Stomach (tissue), 9 donors: ENCODE data around the gene SVOPL. TPM values are rescaled to one million over a fixed set of nuclear protein-coding genes. Genes with fewer than 3 reads are reported as not detected.
A peak's percentile ranks its signal among the peaks of the same experiment; 100 is the strongest.

ENCODE experiments used
- DNase-seq, 2 donors: peaks; one replicate each; pipeline versions ENCODE4 v3.0.0 to v3.0.0-alpha.2; 2013 to 2019
- H3K27ac ChIP-seq, 5 donors: fragments of 200-600 bp in 4 of 5; sonication (generic) in 4 of 5; one replicate each; pipeline ENCODE4 v1.5.1; 2013 to 2019; ENCODE audit warnings: mild to moderate bottlenecking in 1 of 5, moderate library complexity in 1 of 5
- H3K27me3 ChIP-seq, 3 donors: fragments of 200-600 bp; sonication (generic); one replicate each; pipeline ENCODE4 v1.5.1; 2017 to 2019; ENCODE audit warnings: mixed run types in 1 of 3
- H3K36me3 ChIP-seq, 4 donors: fragments of 200-600 bp; sonication (generic); 1 replicate in 3 of 4; 2 replicates in 1 of 4; pipeline ENCODE4 v1.5.1; 2016 to 2019
- H3K4me1 ChIP-seq, 4 donors: fragments of 200-600 bp; sonication (generic); one replicate each; pipeline ENCODE4 v1.5.1; 2016 to 2019
- H3K4me3 ChIP-seq, 4 donors: fragments of 200-600 bp; sonication (generic) in 3 of 4; one replicate each; pipeline ENCODE4 v1.5.1; 2016 to 2019; ENCODE audit warnings: mild to moderate bottlenecking in 1 of 4
- H3K9me3 ChIP-seq, 4 donors: fragments of 200-600 bp; sonication (generic); one replicate each; pipeline ENCODE4 v1.5.1; 2016 to 2019
- EP300 ChIP-seq: sonication (generic); formaldehyde crosslinking; IDR thresholded peaks from one replicate; pipeline ENCODE4 v1.6.1; 2017; ENCODE audit warnings: antibody characterized with exemption
- POLR2A ChIP-seq, 4 donors: fragments of 450-650 bp; IDR thresholded peaks; one replicate each; pipeline ENCODE4 v1.6.1; 2016; ENCODE audit warnings: antibody characterized with exemption in 4 of 4, control low read depth in 2 of 4, mild to moderate bottlenecking in 1 of 4, moderate library complexity in 1 of 4
- POLR2AphosphoS5 ChIP-seq, 3 donors: sonication (generic); formaldehyde crosslinking; IDR thresholded peaks; one replicate each; pipeline ENCODE4 v1.6.1; 2016; ENCODE audit warnings: antibody characterized with exemption in 3 of 3
- WGBS, 5 donors: extraction: QIAGEN DNeasy Blood & Tissue Kit in 3 of 5; methylation state at CpG; one replicate each; pipeline versions ENCODE4 v1.1.5 to v1.1.7; 2013 to 2018; 5-methylcytosine and 5-hydroxymethylcytosine counted together
- intact Hi-C: fragments of 100-400 bp; cut with DNase I; formaldehyde crosslinking; loops from one replicate; pipeline ENCODE4 v1.15.1; 2023; ENCODE audit warnings: low total_unique reads
- polyA plus RNA-seq, 3 donors: library from polyadenylated mRNA; stranded (reverse); fragments of 200-250 nt; gene quantifications; one replicate each; pipeline ENCODE4 v1.2.3, GENCODE V29; 2013
- total RNA-seq, 5 donors: library from RNA; depleted of rRNA; stranded (reverse); fragments of >200 nt; gene quantifications; one replicate each; pipeline versions ENCODE4 v1.1.0 to v1.2.3, GENCODE V29; 2014 to 2016
- TF ChIP-seq, protein P1 (sequence below), 7 experiments: fragments of 450-650 bp in 4 of 7; fragments of 200-600 bp in 3 of 7; sonication (generic) in 3 of 7; IDR thresholded peaks; one replicate each; pipeline ENCODE4 v1.5.1; 2016 to 2019; ENCODE audit warnings: antibody characterized with exemption in 7 of 7, control low read depth in 2 of 7, mild to moderate bottlenecking in 1 of 7
- donor health status: healthy with polysubstance abuse.
- donor health status: Bipolar disorder and iron deficiency.
- donor health status: healthy.

SVOPL gene
- total and polyA plus RNA-seq, 8 donors, result under 0.01 to 2.3 (median 0.13) TPM; not detected in 5

DNA sequence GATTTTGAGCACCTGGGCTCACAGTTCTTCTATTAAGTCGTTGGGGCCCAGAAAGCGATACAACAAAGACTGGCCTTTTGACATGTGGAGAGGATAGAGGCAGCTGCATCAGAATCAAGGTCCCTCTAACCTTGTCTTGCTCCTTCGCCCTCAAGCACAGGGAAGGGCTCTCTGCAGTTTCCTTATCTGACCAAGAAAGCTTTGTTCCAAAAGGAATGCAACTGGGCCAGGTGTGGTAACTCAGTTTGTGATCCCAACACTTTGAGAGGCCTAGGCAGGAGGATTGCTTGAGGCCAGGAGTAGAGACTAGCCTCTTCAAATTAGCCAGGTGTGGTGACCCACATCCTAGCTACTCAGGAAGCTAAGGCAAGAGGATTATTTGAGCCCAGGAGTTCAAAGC lies 32.2 kb downstream of the SVOPL start:
- Histone ChIP-seq H3K36me3 (no peaks in the 10 kb centered on the region), H3K4me1 (peaks cover 0 to 6% (median 6%) of the 10 kb centered on the region in 4 donors), H3K27ac (no peak overlapping the region), H3K4me3 (no peak overlapping the region), H3K9me3 (no peaks in the 10 kb centered on the region), H3K27me3 (peaks cover 0 to 19% (median 0%) of the 10 kb centered on the region in 3 donors)
- WGBS, 5 donors, result 79 to 88% (median 86%) methylated on average over 3 of the region's 3 CpGs
- DNase-seq, result no peak
- intact Hi-C loops, result no loop called here
- TF ChIP-seq POLR2AphosphoS5 (IDR thresholded peaks at IDR 0.05) (no peak), EP300 (no peak), POLR2A (IDR thresholded peaks at IDR 0.05) (no peak)
- TF ChIP-seq, protein P1, sequence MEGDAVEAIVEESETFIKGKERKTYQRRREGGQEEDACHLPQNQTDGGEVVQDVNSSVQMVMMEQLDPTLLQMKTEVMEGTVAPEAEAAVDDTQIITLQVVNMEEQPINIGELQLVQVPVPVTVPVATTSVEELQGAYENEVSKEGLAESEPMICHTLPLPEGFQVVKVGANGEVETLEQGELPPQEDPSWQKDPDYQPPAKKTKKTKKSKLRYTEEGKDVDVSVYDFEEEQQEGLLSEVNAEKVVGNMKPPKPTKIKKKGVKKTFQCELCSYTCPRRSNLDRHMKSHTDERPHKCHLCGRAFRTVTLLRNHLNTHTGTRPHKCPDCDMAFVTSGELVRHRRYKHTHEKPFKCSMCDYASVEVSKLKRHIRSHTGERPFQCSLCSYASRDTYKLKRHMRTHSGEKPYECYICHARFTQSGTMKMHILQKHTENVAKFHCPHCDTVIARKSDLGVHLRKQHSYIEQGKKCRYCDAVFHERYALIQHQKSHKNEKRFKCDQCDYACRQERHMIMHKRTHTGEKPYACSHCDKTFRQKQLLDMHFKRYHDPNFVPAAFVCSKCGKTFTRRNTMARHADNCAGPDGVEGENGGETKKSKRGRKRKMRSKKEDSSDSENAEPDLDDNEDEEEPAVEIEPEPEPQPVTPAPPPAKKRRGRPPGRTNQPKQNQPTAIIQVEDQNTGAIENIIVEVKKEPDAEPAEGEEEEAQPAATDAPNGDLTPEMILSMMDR (IDR thresholded peaks at IDR 0.05), result no peak

DNA sequence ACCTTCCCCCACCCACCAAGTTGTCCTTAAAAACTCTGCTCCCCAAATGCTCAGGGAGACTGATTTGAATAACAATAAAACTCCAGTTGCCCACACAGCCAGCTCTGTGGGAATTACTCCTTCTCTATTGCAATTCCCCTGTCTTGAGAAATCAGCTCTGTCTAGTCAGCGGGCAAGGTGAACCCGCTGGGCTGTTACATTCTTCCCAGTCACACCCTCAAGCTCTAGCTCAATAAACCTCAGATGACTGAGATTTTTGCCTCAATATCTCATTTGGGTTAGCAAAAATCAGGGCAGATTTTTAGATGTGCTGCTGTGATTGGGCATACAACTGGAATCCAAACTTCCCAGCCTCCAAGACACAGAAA lies 32.9 kb downstream of the SVOPL start:
- intact Hi-C loops, result no loop called here
- H3K27ac ChIP-seq, result no peak overlapping the region
- H3K36me3 ChIP-seq, result no peaks in the 10 kb centered on the region
- WGBS, 5 donors, result 77 to 99% (median 97%) methylated on average over 2 of the region's 2 CpGs
- peaks cover 0 to 11% (median 6%) of the 10 kb centered on the region in 4 donors for H3K4me1 ChIP-seq
- no peak overlapping the region for H3K4me3 ChIP-seq
- H3K27me3 ChIP-seq, result peaks cover 0 to 23% (median 0%) of the 10 kb centered on the region in 3 donors
- TF ChIP-seq EP300 (no peak), POLR2A (IDR thresholded peaks at IDR 0.05) (no peak), POLR2AphosphoS5 (IDR thresholded peaks at IDR 0.05) (no peak)
- TF ChIP-seq, protein P1 (IDR thresholded peaks at IDR 0.05), result no peak
- no peak for DNase-seq
- H3K9me3 ChIP-seq, result no peaks in the 10 kb centered on the region

DNA sequence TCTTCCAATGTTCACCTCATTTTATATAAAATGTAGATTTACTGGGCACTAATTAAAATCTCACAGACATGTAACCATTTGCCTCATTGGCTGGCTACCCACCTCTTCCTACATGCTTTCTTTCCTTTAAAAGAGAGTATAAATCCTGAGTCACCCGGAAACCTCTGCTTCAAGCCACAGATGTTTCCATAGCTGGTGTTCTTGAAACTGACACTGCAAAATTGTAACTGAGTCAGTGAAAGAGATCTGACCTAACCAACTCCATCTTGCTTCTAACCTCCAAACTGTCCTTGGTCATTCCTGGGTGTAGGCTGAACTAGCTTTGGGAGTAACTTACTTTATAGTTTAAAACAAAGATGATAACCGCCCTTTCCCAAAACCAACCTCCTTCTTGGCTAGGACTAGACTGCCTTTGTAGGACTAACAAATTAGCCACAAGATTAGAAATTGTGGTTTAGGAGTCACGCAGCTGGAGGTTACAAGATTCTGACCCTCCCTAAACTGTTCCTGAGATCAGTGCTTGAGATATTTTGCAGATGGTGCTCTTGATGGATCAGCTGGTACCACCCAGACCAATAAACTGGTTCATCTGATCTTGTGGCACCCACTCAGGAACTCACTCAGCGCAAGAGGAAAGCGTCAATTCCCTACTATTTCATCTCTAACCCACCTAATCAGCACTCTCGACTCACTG lies 33.5 kb downstream of the SVOPL start:
- TF ChIP-seq POLR2AphosphoS5 (IDR thresholded peaks at IDR 0.05), result no peak
- TF ChIP-seq EP300, result no peak
- TF ChIP-seq, protein P1 (IDR thresholded peaks at IDR 0.05), result no peak
- TF ChIP-seq POLR2A (IDR thresholded peaks at IDR 0.05), result no peak
- H3K27me3 ChIP-seq, result peaks cover 0 to 23% (median 0%) of the 10 kb centered on the region in 3 donors
- H3K36me3 ChIP-seq, result no peaks in the 10 kb centered on the region
- peaks cover 0 to 11% (median 6%) of the 10 kb centered on the region in 4 donors for H3K4me1 ChIP-seq
- no peaks in the 10 kb centered on the region for H3K9me3 ChIP-seq
- 79 to 91% (median 84%) methylated on average over 6 of the region's 6 CpGs for WGBS, 5 donors
- H3K4me3 ChIP-seq, result no peak overlapping the region
- no peak for DNase-seq
- intact Hi-C loops, result no loop called here
- H3K27ac ChIP-seq, result no peak overlapping the region

DNA sequence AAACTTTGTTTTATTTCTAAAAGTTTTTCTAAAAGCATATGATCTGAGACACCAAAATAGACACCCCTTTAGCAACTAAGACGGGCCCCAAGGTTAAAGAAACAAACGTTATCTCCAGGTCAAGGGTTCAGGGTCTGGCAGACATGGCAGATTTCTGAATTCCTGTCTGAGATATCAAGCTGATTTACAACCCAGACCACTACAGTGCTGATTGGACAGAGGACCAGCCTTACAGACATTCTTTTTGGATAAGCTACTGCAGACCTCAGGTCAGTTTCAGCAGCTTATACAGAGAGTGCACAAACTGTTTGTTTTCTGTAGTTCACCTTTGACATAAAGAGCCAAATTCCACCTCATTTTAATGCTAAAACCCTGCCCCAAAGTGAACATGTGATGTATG lies 34.8 kb downstream of the SVOPL start:
- DNase-seq, result peak in 1 of 2 donors; percentile 16
- WGBS, 5 donors, result 2 to 23% (median 16%) methylated on average over 2 of the region's 2 CpGs
- intact Hi-C loops, result no loop called here
- H3K9me3 ChIP-seq, result no peaks in the 10 kb centered on the region
- TF ChIP-seq, protein P1 (IDR thresholded peaks at IDR 0.05), result no peak
- TF ChIP-seq POLR2A (IDR thresholded peaks at IDR 0.05), result no peak
- peaks cover 0 to 11% (median 6%) of the 10 kb centered on the region in 4 donors for H3K4me1 ChIP-seq
- no peak overlapping the region for H3K4me3 ChIP-seq
- H3K27me3 ChIP-seq, result peaks cover 0 to 23% (median 0%) of the 10 kb centered on the region in 3 donors
- no peaks in the 10 kb centered on the region for H3K36me3 ChIP-seq
- no peak overlapping the region for H3K27ac ChIP-seq
